Mucosa of rectum (tissue), 2 donors: ENCODE results near the gene NLRP9.

ENCODE experiments used
- H3K27ac ChIP-seq, 2 donors: one replicate each; pipeline ENCODE4 v1.7.0; 2013; ENCODE audit warnings: inconsistent platforms in 2 of 2, low read depth in 2 of 2, low read length in 2 of 2
- H3K27me3 ChIP-seq, 2 donors: one replicate each; pipeline ENCODE4 v1.7.0; 2013; ENCODE audit warnings: low read length in 2 of 2; ENCODE audit not compliant: control insufficient read depth in 2 of 2, insufficient read depth in 2 of 2
- H3K36me3 ChIP-seq, 2 donors: one replicate each; pipeline ENCODE4 v1.7.0; 2013; ENCODE audit warnings: low read length in 2 of 2; ENCODE audit not compliant: control insufficient read depth in 2 of 2, insufficient read depth in 2 of 2
- H3K4me1 ChIP-seq, 2 donors: one replicate each; pipeline ENCODE4 v1.7.0; 2013; ENCODE audit warnings: low read length in 2 of 2, mild to moderate bottlenecking in 1 of 2; ENCODE audit not compliant: control insufficient read depth in 2 of 2, insufficient read depth in 2 of 2
- H3K4me3 ChIP-seq, 2 donors: one replicate each; pipeline ENCODE4 v1.7.0; 2013; ENCODE audit warnings: low read length in 2 of 2
- H3K9ac ChIP-seq, 2 donors: one replicate each; pipeline ENCODE4 v1.7.0; 2013; ENCODE audit warnings: low read length in 2 of 2, low read depth in 1 of 2, mild to moderate bottlenecking in 1 of 2
- H3K9me3 ChIP-seq, 2 donors: one replicate each; pipeline ENCODE4 v1.7.0; 2013; ENCODE audit warnings: low read length in 2 of 2; ENCODE audit not compliant: control insufficient read depth in 2 of 2
- donor health status: healthy.
- donor health status: Normal muscosa, but diverticular disease.

NLRP9 gene

GRCh38 chr19:55695511-55696290, 42.5 kb downstream of the NLRP9 start:
- Histone ChIP-seq H3K27me3 (no peaks in the 10 kb centered on the region), H3K4me1 (no peaks in the 10 kb centered on the region), H3K9me3 (no peaks in the 10 kb centered on the region), H3K27ac (no peak overlapping the region), H3K4me3 (no peak overlapping the region), H3K36me3 (peaks cover 46 to 66% of the 10 kb centered on the region in 2 donors), H3K9ac (no peak overlapping the region)

- Histone ChIP-seq H3K4me3 (no peak overlapping the region), H3K9ac (no peak overlapping the region), H3K4me1 (peaks cover under 1% of the 10 kb centered on the region in 2 donors), H3K27me3 (no peaks in the 10 kb centered on the region), H3K9me3 (no peaks in the 10 kb centered on the region), H3K36me3 (peaks cover 52 to 72% of the 10 kb centered on the region in 2 donors), H3K27ac (peak overlapping the region; percentile 23 to 27)
These were observed 43.3 kb downstream of the NLRP9 start for GRCh38 chr19:55694656-55695491.

DNA sequence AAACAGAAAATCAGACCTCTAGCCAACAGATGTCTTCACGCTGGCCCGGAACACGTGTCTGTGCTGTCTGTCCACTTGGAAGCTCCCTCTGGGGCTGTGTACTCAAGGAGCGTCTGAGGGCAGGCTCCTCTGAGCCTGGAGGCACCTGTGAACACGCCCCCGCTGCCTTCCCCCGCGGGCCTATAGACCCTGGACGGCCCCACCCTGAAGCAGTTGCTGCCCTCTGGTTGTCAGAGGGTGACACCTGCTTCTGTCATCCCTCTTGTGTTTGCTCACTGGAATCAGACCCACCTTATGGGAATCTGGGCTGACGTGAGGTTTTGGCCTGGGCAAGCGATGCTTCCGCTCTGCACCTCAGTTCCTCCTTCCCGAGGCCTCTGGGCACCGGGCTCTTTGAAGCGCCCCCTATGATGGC, 44.0 kb downstream of the NLRP9 start:
- Histone ChIP-seq H3K27me3 (no peaks in the 10 kb centered on the region), H3K36me3 (peaks cover 58 to 74% of the 10 kb centered on the region in 2 donors), H3K9me3 (no peaks in the 10 kb centered on the region), H3K9ac (no peak overlapping the region), H3K4me3 (no peak overlapping the region), H3K4me1 (peaks cover 6 to 7% of the 10 kb centered on the region in 2 donors), H3K27ac (peak overlapping the region; percentile 23 to 27)

- peaks cover 63 to 76% of the 10 kb centered on the region in 2 donors for H3K36me3 ChIP-seq
- no peak overlapping the region for H3K9ac ChIP-seq
- no peak overlapping the region for H3K4me3 ChIP-seq
- H3K27ac ChIP-seq, result no peak overlapping the region
- no peaks in the 10 kb centered on the region for H3K27me3 ChIP-seq
- peaks cover 11 to 13% of the 10 kb centered on the region in 2 donors for H3K4me1 ChIP-seq
- H3K9me3 ChIP-seq, result no peaks in the 10 kb centered on the region
These were observed 44.7 kb downstream of the NLRP9 start for GRCh38 chr19:55693336-55693974.

DNA sequence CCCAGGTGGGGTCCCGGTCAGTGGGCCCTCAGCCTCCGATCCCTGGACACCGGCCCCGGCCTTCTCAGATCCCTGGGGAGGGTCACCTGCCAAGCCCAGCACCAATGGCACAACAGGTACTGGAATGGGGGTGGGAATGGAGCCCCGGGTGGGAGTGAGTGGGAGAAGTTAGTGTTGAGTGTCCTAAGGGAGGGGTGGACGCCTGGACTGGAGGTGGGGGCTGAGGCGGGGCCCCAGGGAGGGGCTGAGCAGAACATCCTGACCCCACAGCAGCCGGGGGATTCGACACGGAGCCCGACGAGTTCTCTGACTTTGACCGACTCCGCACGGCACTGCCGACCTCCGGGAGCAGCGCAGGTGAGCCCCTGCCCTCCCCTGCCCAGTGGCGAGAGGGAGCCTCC, 45.5 kb downstream of the NLRP9 start:
- H3K4me1 ChIP-seq, result peaks cover 18 to 20% of the 10 kb centered on the region in 2 donors
- no peaks in the 10 kb centered on the region for H3K27me3 ChIP-seq
- H3K4me3 ChIP-seq, result no peak overlapping the region
- H3K9ac ChIP-seq, result no peak overlapping the region
- H3K27ac ChIP-seq, result no peak overlapping the region
- peaks cover 61 to 72% of the 10 kb centered on the region in 2 donors for H3K36me3 ChIP-seq
- no peaks in the 10 kb centered on the region for H3K9me3 ChIP-seq

- Histone ChIP-seq H3K27ac (no peak overlapping the region), H3K9me3 (no peaks in the 10 kb centered on the region), H3K9ac (no peak overlapping the region), H3K4me1 (peaks cover 27 to 29% of the 10 kb centered on the region in 2 donors), H3K4me3 (no peak overlapping the region), H3K27me3 (no peaks in the 10 kb centered on the region), H3K36me3 (peaks cover 55 to 67% of the 10 kb centered on the region in 2 donors)
These were observed 46.4 kb downstream of the NLRP9 start for GRCh38 chr19:55691561-55692481.

DNA sequence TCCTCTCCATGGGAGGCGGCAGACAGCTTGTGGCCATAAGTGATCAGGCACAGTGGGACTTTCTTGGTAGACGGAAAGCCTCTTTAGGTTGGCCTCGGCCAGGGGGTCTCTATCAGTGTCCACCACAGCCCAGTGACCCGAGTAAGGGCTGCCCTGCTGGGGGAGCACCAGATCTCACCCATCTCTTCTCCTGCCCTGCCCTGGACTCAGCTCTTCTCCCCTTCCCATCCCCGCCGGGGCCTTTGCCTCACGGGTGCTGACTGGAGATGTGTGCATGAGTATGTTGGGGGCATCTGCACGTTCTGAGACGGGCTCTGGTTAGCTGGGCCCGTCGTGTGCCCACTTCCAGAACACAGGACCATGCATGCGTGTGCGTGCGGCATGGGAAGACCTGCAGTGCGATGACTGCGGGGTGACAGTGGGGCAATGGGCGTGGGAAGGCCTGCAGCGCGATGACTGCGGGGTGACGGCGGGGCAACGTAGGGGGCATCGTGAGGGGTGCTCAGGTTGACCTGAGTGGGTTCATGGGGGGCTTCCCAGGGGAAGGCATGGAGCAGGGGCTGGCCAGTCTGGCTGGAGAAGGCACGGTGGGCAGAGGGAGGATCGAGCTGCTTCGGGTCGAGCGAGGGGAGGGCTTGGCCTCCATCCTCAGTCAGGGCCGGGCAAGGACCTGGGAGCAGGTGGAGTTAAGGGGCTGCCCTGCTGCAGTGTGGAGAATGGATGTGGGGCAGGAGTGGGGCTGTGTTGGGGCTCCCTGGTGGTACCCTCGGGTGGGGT, 47.2 kb downstream of the NLRP9 start:
- peaks cover 54 to 65% of the 10 kb centered on the region in 2 donors for H3K36me3 ChIP-seq
- no peak overlapping the region for H3K4me3 ChIP-seq
- no peak overlapping the region for H3K27ac ChIP-seq
- H3K9me3 ChIP-seq, result no peaks in the 10 kb centered on the region
- no peaks in the 10 kb centered on the region for H3K27me3 ChIP-seq
- H3K9ac ChIP-seq, result no peak overlapping the region
- peaks cover 32 to 38% of the 10 kb centered on the region in 2 donors for H3K4me1 ChIP-seq

DNA sequence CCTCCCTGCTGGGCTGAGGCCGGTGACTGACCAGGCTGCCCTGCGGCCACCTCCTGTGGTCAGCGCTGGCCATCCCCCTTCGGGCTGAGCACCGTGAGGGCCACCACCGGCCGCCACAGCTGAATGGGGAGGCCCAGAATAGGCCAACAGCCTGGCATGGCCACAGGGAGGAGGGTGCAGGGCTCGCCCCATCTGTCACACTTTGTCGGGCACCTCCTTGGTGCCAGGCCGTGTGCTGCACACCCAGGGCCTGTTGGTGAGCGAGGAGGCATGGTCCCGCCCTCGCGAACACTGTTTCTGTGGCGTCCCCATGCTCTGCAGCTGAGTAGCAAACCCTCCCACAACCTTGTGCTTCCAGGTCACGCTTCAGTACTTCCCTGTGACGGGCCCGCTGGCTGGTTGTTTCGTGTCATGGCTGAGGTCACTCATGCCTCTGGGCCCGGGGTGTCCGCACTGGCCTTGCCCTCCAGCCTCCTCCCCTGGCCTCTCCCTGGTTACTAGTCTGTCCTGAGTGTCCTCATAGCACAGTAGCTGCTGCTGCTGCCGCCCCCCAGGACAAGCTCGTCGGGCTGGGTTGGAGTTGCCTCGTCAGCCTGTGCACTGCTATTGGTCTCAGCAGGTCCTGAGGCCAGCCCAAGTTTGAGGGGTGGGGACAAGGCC, 48.0 kb downstream of the NLRP9 start:
- Histone ChIP-seq H3K27me3 (no peaks in the 10 kb centered on the region), H3K36me3 (peaks cover 55 to 65% of the 10 kb centered on the region in 2 donors)

More for the DNA sequence above, 48.0 kb downstream of the NLRP9 start:
- Histone ChIP-seq H3K27ac (no peak overlapping the region), H3K4me1 (peaks cover 37 to 45% of the 10 kb centered on the region in 2 donors), H3K9ac (no peak overlapping the region), H3K9me3 (no peaks in the 10 kb centered on the region), H3K4me3 (no peak overlapping the region)
